H1 (cell line): Measurements from ENCODE around the gene MBD4. TPM values are rescaled to one million over a fixed set of nuclear protein-coding genes. Genes with fewer than 3 reads are reported as not detected.

Experiments used
- CTCF ChIA-PET: fragments of 300-600 bp; sonication (Branson Sonifier 250); formaldehyde crosslinking; loops from one replicate; lab custom pipeline; 2021; ENCODE audit not compliant: partially characterized antibody; lab: Charles Lee
- POLR2A ChIA-PET: fragments of 300-600 bp; sonication (Branson Sonifier 250); formaldehyde crosslinking; loops from one replicate; lab custom pipeline; 2021; ENCODE audit warnings: inconsistent platforms; ENCODE audit not compliant: partially characterized antibody; lab: Charles Lee
- DNase-seq, 2 experiments: peaks; one replicate each; pipeline versions ENCODE4 v3.0.0 to v3.0.0-alpha.2; 2010 to 2022; ENCODE audit warnings: low spot score in 2 of 2, low read depth in 1 of 2, mixed read lengths in 1 of 2
- FAIRE-seq: peaks from 2 replicates; lab custom pipeline; 2011; peaks lifted over from hg19 to GRCh38; lab: Jason Lieb, UNC
- H2AFZ ChIP-seq: 2 replicates; pipeline ENCODE4 v1.8.1; 2012; ENCODE audit warnings: low read length, inconsistent platforms
- H2AK5ac ChIP-seq: 2 replicates; pipeline ENCODE4 v1.6.1; 2013; ENCODE audit warnings: low read depth, low read length
- H2BK120ac ChIP-seq: replicated peaks from 2 replicates; pipeline ENCODE3; 2013; ENCODE audit warnings: low read depth, low read length, inconsistent platforms
- H2BK12ac ChIP-seq: 2 replicates; pipeline ENCODE4 v1.6.1; 2013; ENCODE audit warnings: low read depth, low read length
- H2BK15ac ChIP-seq: 2 replicates; pipeline ENCODE4 v1.6.1; 2013; ENCODE audit warnings: low read length
- H2BK20ac ChIP-seq: 2 replicates; pipeline ENCODE4 v1.6.1; 2013; ENCODE audit warnings: low read length
- H2BK5ac ChIP-seq: 2 replicates; pipeline ENCODE4 v1.6.1; 2013; ENCODE audit warnings: low read depth, low read length
- H3K14ac ChIP-seq: 2 replicates; pipeline ENCODE4 v1.6.1; 2013; ENCODE audit warnings: inconsistent platforms; ENCODE audit not compliant: insufficient read length
- H3K18ac ChIP-seq: 2 replicates; pipeline ENCODE4 v1.6.1; 2013; ENCODE audit warnings: low read length; ENCODE audit errors: extremely low read depth
- H3K23ac ChIP-seq: 2 replicates; pipeline ENCODE4 v1.6.1; 2013; ENCODE audit warnings: inconsistent platforms; ENCODE audit not compliant: insufficient read length
- H3K23me2 ChIP-seq: 2 replicates; pipeline ENCODE4 v1.6.1; 2013; ENCODE audit warnings: low read depth, low read length
- H3K27ac ChIP-seq: 2 replicates; pipeline ENCODE4 v1.6.1; 2011; ENCODE audit warnings: low read depth, low read length, inconsistent platforms
- H3K27me3 ChIP-seq, 4 experiments: replicated peaks in 1 of 4; 1 replicate in 1 of 4; 2 replicates in 3 of 4; pipeline versions ENCODE4 v1.6.1 to v1.8.1; 2011 to 2013; ENCODE audit warnings: low read length in 3 of 4, mild to moderate bottlenecking in 3 of 4, inconsistent platforms in 2 of 4, mixed read lengths in 2 of 4, moderate library complexity in 1 of 4; ENCODE audit not compliant: control insufficient read depth in 3 of 4, insufficient read depth in 3 of 4; ENCODE audit errors: extremely low read depth in 1 of 4
- H3K36me3 ChIP-seq, 4 experiments: 2 replicates each; pipeline versions ENCODE4 v1.6.1 to v1.8.1; 2011 to 2013; ENCODE audit warnings: mild to moderate bottlenecking in 4 of 4, low read length in 3 of 4, moderate library complexity in 2 of 4, control low read depth in 1 of 4, inconsistent platforms in 1 of 4; ENCODE audit not compliant: insufficient read depth in 4 of 4, control insufficient read depth in 2 of 4
- H3K4ac ChIP-seq: replicated peaks from 2 replicates; pipeline ENCODE3; 2013; ENCODE audit warnings: low read length, low read depth, mixed read lengths, inconsistent platforms; ENCODE audit not compliant: insufficient read length
- H3K4me1 ChIP-seq, 4 experiments: replicated peaks in 1 of 4; 1 replicate in 1 of 4; 2 replicates in 3 of 4; pipeline versions ENCODE4 v1.6.1 to v1.8.1; 2011 to 2013; ENCODE audit warnings: low read length in 3 of 4, inconsistent platforms in 2 of 4, mixed read lengths in 1 of 4; ENCODE audit not compliant: insufficient read depth in 4 of 4, control insufficient read depth in 3 of 4
- H3K4me2 ChIP-seq, 2 experiments: 2 replicates each; pipeline versions ENCODE4 v1.6.1 to v1.8.1; 2011 to 2013; ENCODE audit warnings: low read depth in 2 of 2, low read length in 2 of 2, control low read depth in 1 of 2, inconsistent platforms in 1 of 2, mild to moderate bottlenecking in 1 of 2; ENCODE audit not compliant: insufficient read depth in 1 of 2
- H3K4me3 ChIP-seq, 4 experiments: fragments of 200-600, 300-600 bp in 1 of 4; sonication (generic), shearing (Covaris generic), sonication (Bioruptor Twin) in 1 of 4; 2 replicates each; pipeline versions ENCODE4 v1.5.1 to v1.8.1; 2011 to 2016; ENCODE audit warnings: low read length in 4 of 4, low read depth in 3 of 4, control low read depth in 2 of 4, inconsistent platforms in 2 of 4, mild to moderate bottlenecking in 2 of 4, mixed read lengths in 1 of 4, moderate library complexity in 1 of 4; ENCODE audit not compliant: insufficient read depth in 2 of 4; ENCODE audit errors: extremely low read depth in 1 of 4
- H3K56ac ChIP-seq: replicated peaks from 2 replicates; pipeline ENCODE3; 2013; ENCODE audit warnings: low read depth, mild to moderate bottlenecking, mixed read lengths, low read length, inconsistent platforms; ENCODE audit not compliant: insufficient read length
- H3K79me1 ChIP-seq: 2 replicates; pipeline ENCODE4 v1.6.1; 2013; ENCODE audit warnings: low read depth, low read length, control low read depth
- H3K79me2 ChIP-seq, 2 experiments: 2 replicates each; pipeline versions ENCODE4 v1.6.1 to v1.8.1; 2012 to 2013; ENCODE audit warnings: low read length in 2 of 2, mild to moderate bottlenecking in 2 of 2, inconsistent platforms in 1 of 2; ENCODE audit not compliant: insufficient read depth in 2 of 2, control insufficient read depth in 1 of 2
- H3K9ac ChIP-seq, 4 experiments: replicated peaks in 1 of 4; 1 replicate in 1 of 4; 2 replicates in 3 of 4; pipeline versions ENCODE4 v1.6.1 to v1.8.1; 2011 to 2013; ENCODE audit warnings: low read depth in 3 of 4, low read length in 3 of 4, control low read depth in 2 of 4, mild to moderate bottlenecking in 2 of 4, moderate library complexity in 2 of 4, inconsistent platforms in 1 of 4; ENCODE audit errors: extremely low read depth in 1 of 4
- H3K9me3 ChIP-seq, 2 experiments: 2 replicates each; pipeline versions ENCODE4 v1.6.1 to v1.8.1; 2012 to 2013; ENCODE audit warnings: mild to moderate bottlenecking in 2 of 2, moderate library complexity in 2 of 2, control low read depth in 1 of 2, inconsistent platforms in 1 of 2, low read depth in 1 of 2, low read length in 1 of 2, mixed read lengths in 1 of 2; ENCODE audit not compliant: insufficient read depth in 2 of 2
- H4K20me1 ChIP-seq, 2 experiments: replicated peaks in 1 of 2; 2 replicates each; pipeline versions ENCODE3 to v1.8.1; 2011 to 2013; ENCODE audit warnings: inconsistent platforms in 2 of 2, low read length in 2 of 2, mild to moderate bottlenecking in 1 of 2; ENCODE audit not compliant: insufficient read depth in 2 of 2, control insufficient read depth in 1 of 2
- H4K5ac ChIP-seq: 2 replicates; pipeline ENCODE4 v1.6.1; 2013; ENCODE audit warnings: low read length, low read depth, mixed read lengths, inconsistent platforms; ENCODE audit not compliant: insufficient read length
- H4K8ac ChIP-seq: 2 replicates; pipeline ENCODE4 v1.8.0; 2013; ENCODE audit warnings: mild to moderate bottlenecking, moderate library complexity, low read length, inconsistent platforms; ENCODE audit not compliant: insufficient read depth; ENCODE audit errors: extremely low read depth
- H4K91ac ChIP-seq: replicated peaks from 2 replicates; pipeline ENCODE3; 2013; ENCODE audit warnings: low read length, mixed read lengths, inconsistent platforms; ENCODE audit not compliant: insufficient read length
- BCL11A ChIP-seq, 2 experiments: IDR thresholded peaks; one replicate each; pipeline ENCODE4 v1.6.1; 2011; ENCODE audit warnings: low read depth in 2 of 2, low read length in 2 of 2, mild to moderate bottlenecking in 2 of 2
- E2F6 ChIP-seq: IDR thresholded peaks from 2 replicates; pipeline ENCODE4 v1.6.1; 2012; ENCODE audit warnings: inconsistent platforms
- EP300 ChIP-seq, 2 experiments: IDR thresholded peaks; 1 replicate in 1 of 2; 2 replicates in 1 of 2; pipeline ENCODE4 v1.6.1; 2011 to 2012; ENCODE audit warnings: low read depth in 2 of 2, low read length in 2 of 2, mild to moderate bottlenecking in 2 of 2, borderline replicate concordance in 1 of 2, inconsistent platforms in 1 of 2, moderate library complexity in 1 of 2
- HDAC6 ChIP-seq: IDR thresholded peaks from one replicate; pipeline ENCODE4 v1.7.1; 2012; ENCODE audit warnings: low read depth, mild to moderate bottlenecking, inconsistent platforms, low read length, moderate library complexity
- JUND ChIP-seq: IDR thresholded peaks from 2 replicates; pipeline ENCODE4 v1.6.1; 2011; ENCODE audit warnings: mild to moderate bottlenecking, improper control_type of control experiment, low read length
- NANOG ChIP-seq: IDR thresholded peaks from 2 replicates; pipeline ENCODE4 v1.6.1; 2011; ENCODE audit warnings: low read length, low read depth, mild to moderate bottlenecking, inconsistent platforms; ENCODE audit not compliant: insufficient read depth, poor library complexity, severe bottlenecking
- PHF8 ChIP-seq: fragments of 200-600 bp; sonication (generic); conservative IDR thresholded peaks from 2 replicates; pipeline ENCODE4 v1.7.1; 2012; ENCODE audit warnings: low read depth, mild to moderate bottlenecking, inconsistent platforms, low read length, moderate library complexity
- POU5F1 ChIP-seq: IDR thresholded peaks from 2 replicates; pipeline ENCODE4 v1.6.1; 2011; ENCODE audit warnings: low read depth, mild to moderate bottlenecking, low read length, moderate library complexity
- RAD21 ChIP-seq, 2 experiments: IDR thresholded peaks in 1 of 2; conservative IDR thresholded peaks in 1 of 2; 2 replicates each; pipeline ENCODE4 v1.6.1; 2011; ENCODE audit warnings: low read depth in 2 of 2, low read length in 2 of 2, improper control_type of control experiment in 1 of 2, inconsistent platforms in 1 of 2, mild to moderate bottlenecking in 1 of 2, moderate library complexity in 1 of 2
- SIX5 ChIP-seq: IDR thresholded peaks from 2 replicates; pipeline ENCODE4 v1.6.1; 2011; ENCODE audit warnings: mild to moderate bottlenecking, low read depth, low read length
- USF2 ChIP-seq: IDR thresholded peaks from 2 replicates; pipeline ENCODE4 v1.6.1; 2011; ENCODE audit warnings: low read length, improper control_type of control experiment
- WGBS, 2 experiments: shearing (Covaris generic) in 1 of 2; methylation state at CpG; one replicate each; pipeline versions ENCODE4 v1.1.6 to v1.1.7; 2013 to 2015; ENCODE audit warnings: low lambda C conversion rate in 2 of 2, mixed read lengths in 2 of 2, inconsistent platforms in 1 of 2, low coverage in 1 of 2, missing lambda C conversion rate in 1 of 2; ENCODE audit not compliant: insufficient replicate concordance in 2 of 2, insufficient coverage in 1 of 2, insufficient read length in 1 of 2; ENCODE audit errors: extremely low coverage in 1 of 2, missing lambda C conversion rate in 1 of 2; 5-methylcytosine and 5-hydroxymethylcytosine counted together
- polyA plus RNA-seq, 7 experiments: library from polyadenylated mRNA; depleted of rRNA in 3 of 7; stranded (reverse) in 5 of 7; unstranded in 2 of 7; fragments of >200 nt in 5 of 7; fragments of 200-250 nt in 2 of 7; gene quantifications; 1 replicate in 5 of 7; 2 replicates in 1 of 7; 4 replicates in 1 of 7; pipeline versions ENCODE4 v1.2.1 to v1.2.3, GENCODE V29; 2011 to 2013; ENCODE audit warnings: missing spikeins in 2 of 7, mixed read lengths in 2 of 7
- total RNA-seq: library from RNA; stranded (reverse); fragmentation: NEBNext Ultra II Directional; extraction: Animal tissue kit (Norgen Biotek cat#: 25700); gene quantifications from 2 replicates; pipeline ENCODE4 v1.2.1, GENCODE V29; 2021

The MBD4 gene
- total and polyA plus RNA-seq, 2 of the 8 experiments (the other 6 are each of a cell fraction or from before 2014, with no cell fraction given) = 11.2 to 35.8 TPM

GRCh38 chr3:129475863-129476262 is 36.1 kb upstream of the MBD4 start:
- H3K27me3 ChIP-seq = no peaks in the 10 kb centered on the region
- no peaks in the 10 kb centered on the region for H3K79me1 ChIP-seq
- no peaks in the 10 kb centered on the region for H3K79me2 ChIP-seq
- no peaks in the 10 kb centered on the region for H3K23me2 ChIP-seq
- peaks cover 4 to 20% (median 10%) of the 10 kb centered on the region in 4 experiments; a peak in 6 of 8 replicates for H3K36me3 ChIP-seq
- H2BK5ac ChIP-seq = no peak overlapping the region
- no peak overlapping the region for H3K9ac ChIP-seq
- H2BK15ac ChIP-seq = no peak overlapping the region
- H3K4me3 ChIP-seq = no peak overlapping the region
- no peak overlapping the region for H3K27ac ChIP-seq
- no peak overlapping the region for H4K91ac ChIP-seq
- no peak overlapping the region for H2BK12ac ChIP-seq
- no peak overlapping the region for H3K14ac ChIP-seq
- no peak overlapping the region for H3K23ac ChIP-seq
- H3K18ac ChIP-seq = no peak overlapping the region
- CTCF ChIA-PET = interaction anchor here (0.7 to 2.0 kb wide), 7 partner anchors 9 to 349 kb away, joined by 3 to 7 read pairs (median 4); no protein-coding TSS in a partner anchor
- no peak overlapping the region for H4K5ac ChIP-seq
- POLR2A ChIA-PET = interaction anchor here (0.9 kb wide), 1 partner anchor 51 kb away, joined by 3 read pairs; no protein-coding TSS in a partner anchor
- no peaks in the 10 kb centered on the region for H3K4me1 ChIP-seq
- no peak overlapping the region for H3K56ac ChIP-seq
- H2BK20ac ChIP-seq = no peak overlapping the region
- H3K4me2 ChIP-seq = no peak overlapping the region
- H4K8ac ChIP-seq = no peak overlapping the region
- 88% methylated on average over 3 of the region's 3 CpGs; no CpG with 5 or more reads in 1 of the 2 experiments for WGBS, 2 experiments
- no peak overlapping the region for H2AFZ ChIP-seq
- H3K4ac ChIP-seq = no peak overlapping the region
- H2AK5ac ChIP-seq = no peak overlapping the region
- H3K9me3 ChIP-seq = no peaks in the 10 kb centered on the region
- DNase-seq (no peak), FAIRE-seq (no peak)
- H4K20me1 ChIP-seq = no peaks in the 10 kb centered on the region
- no peak overlapping the region for H2BK120ac ChIP-seq
- TF ChIP-seq POU5F1 (no peak), PHF8 (no peak), HDAC6 (no peak), BCL11A (IDR thresholded peaks at IDR 0.05; ENCODE audit: low read depth in 2 of 2, low read length in 2 of 2) (no peak), USF2 (no peak), E2F6 (no peak), NANOG (no peak), RAD21 (IDR thresholded peaks at IDR 0.05 in 1 of 2, conservative IDR thresholded peaks at IDR 0.05 in 1 of 2; ENCODE audit: low read depth in 2 of 2, low read length in 2 of 2) (no peak), EP300 (IDR thresholded peaks at IDR 0.05; ENCODE audit: borderline replicate concordance in 1 of 2, low read depth in 2 of 2, low read length in 2 of 2) (no peak), SIX5 (no peak), JUND (no peak)
